Activated B cell treated with CpG ODN at 0.5 μM for 24 hours (primary cell): Measurements from ENCODE around the gene MAP3K10. TPM values are rescaled to one million over a fixed set of nuclear protein-coding genes. Genes with fewer than 3 reads are reported as not detected.

Experiments used
- ATAC-seq: fragments of 200-7000 bp; cut with Tn5 transposase; one replicate; pipeline ENCODE4 v1.10.0; 2021; ENCODE audit warnings: low read depth, mild to moderate bottlenecking, moderate library complexity
- CTCF ChIA-PET: fragments of 350-600 bp; sonication (Branson Sonifier 250); formaldehyde crosslinking; loops from one replicate; lab custom pipeline; 2021; ENCODE audit warnings: antibody characterized with exemption; lab: Charles Lee
- POLR2A ChIA-PET: fragments of 350-600 bp; sonication (Branson Sonifier 250); formaldehyde crosslinking; loops from one replicate; lab custom pipeline; 2021; ENCODE audit warnings: antibody characterized with exemption; lab: Charles Lee
- DNase-seq: peaks from one replicate; pipeline ENCODE4 v3.0.0; 2022
- H3K27ac Mint-ChIP-seq: one replicate; pipeline ENCODE4 v1.8.0; 2020; ENCODE audit warnings: mixed read lengths
- H3K27me3 Mint-ChIP-seq: one replicate; pipeline ENCODE4 v1.8.0; 2021; ENCODE audit warnings: mixed read lengths
- H3K36me3 Mint-ChIP-seq: one replicate; pipeline ENCODE4 v1.8.0; 2021; ENCODE audit warnings: low read depth, mixed read lengths
- H3K4me1 Mint-ChIP-seq: one replicate; pipeline ENCODE4 v1.8.0; 2021; ENCODE audit warnings: mixed read lengths
- H3K4me3 Mint-ChIP-seq: one replicate; pipeline ENCODE4 v1.8.0; 2020; ENCODE audit warnings: mild to moderate bottlenecking, mixed read lengths
- H3K9me3 Mint-ChIP-seq: one replicate; pipeline ENCODE4 v1.8.0; 2020; ENCODE audit warnings: mixed read lengths
- intact Hi-C: fragments of 100-400 bp; cut with micrococcal nuclease; formaldehyde crosslinking; loops from one replicate; pipeline ENCODE4 v1.15.1; 2024
- total RNA-seq: library from RNA; stranded (reverse); gene quantifications from 2 replicates; pipeline ENCODE4 v1.2.3, GENCODE V29; 2022
- TF ChIP-seq, protein P1 (sequence below): fragments of 200-600 bp; IDR thresholded peaks from one replicate; pipeline ENCODE4 v1.8.0; 2022; ENCODE audit warnings: antibody characterized with exemption, mild to moderate bottlenecking

The MAP3K10 gene
- total RNA-seq, 1 donor from 2014 or later: 20.5 TPM

DNA sequence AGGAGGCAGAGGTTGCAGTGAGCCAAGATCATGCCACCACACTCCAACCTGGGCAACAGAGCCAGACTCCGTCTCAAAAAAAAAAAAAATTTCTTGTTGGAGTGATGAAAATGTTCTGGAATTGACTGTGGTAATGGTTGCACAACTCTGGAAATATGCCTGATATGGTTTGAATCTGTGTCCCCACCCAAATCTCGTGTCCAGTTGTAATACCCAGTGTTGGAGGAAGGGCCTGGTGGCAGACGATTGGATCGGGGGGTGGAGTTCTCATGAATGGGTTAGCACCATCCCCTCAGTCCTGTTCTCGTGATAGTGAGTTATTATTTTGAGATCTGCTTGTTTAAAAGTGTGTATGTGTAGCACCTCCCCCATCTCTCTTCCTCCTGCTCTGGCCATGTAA lies 41.1 kb upstream of the MAP3K10 start:
- TF ChIP-seq, protein P1, sequence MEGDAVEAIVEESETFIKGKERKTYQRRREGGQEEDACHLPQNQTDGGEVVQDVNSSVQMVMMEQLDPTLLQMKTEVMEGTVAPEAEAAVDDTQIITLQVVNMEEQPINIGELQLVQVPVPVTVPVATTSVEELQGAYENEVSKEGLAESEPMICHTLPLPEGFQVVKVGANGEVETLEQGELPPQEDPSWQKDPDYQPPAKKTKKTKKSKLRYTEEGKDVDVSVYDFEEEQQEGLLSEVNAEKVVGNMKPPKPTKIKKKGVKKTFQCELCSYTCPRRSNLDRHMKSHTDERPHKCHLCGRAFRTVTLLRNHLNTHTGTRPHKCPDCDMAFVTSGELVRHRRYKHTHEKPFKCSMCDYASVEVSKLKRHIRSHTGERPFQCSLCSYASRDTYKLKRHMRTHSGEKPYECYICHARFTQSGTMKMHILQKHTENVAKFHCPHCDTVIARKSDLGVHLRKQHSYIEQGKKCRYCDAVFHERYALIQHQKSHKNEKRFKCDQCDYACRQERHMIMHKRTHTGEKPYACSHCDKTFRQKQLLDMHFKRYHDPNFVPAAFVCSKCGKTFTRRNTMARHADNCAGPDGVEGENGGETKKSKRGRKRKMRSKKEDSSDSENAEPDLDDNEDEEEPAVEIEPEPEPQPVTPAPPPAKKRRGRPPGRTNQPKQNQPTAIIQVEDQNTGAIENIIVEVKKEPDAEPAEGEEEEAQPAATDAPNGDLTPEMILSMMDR: no peak
- H3K36me3 Mint-ChIP-seq: no peaks in the 10 kb centered on the region
- CTCF ChIA-PET: no interaction called here
- no peak overlapping the region for H3K4me3 Mint-ChIP-seq
- peaks cover 26% of the 10 kb centered on the region for H3K4me1 Mint-ChIP-seq
- ATAC-seq (no peak), DNase-seq (no peak)
- POLR2A ChIA-PET: no interaction called here
- no peaks in the 10 kb centered on the region for H3K27me3 Mint-ChIP-seq
- intact Hi-C loops: no loop called here
- H3K9me3 Mint-ChIP-seq: no peaks in the 10 kb centered on the region
- H3K27ac Mint-ChIP-seq: no peak overlapping the region

DNA sequence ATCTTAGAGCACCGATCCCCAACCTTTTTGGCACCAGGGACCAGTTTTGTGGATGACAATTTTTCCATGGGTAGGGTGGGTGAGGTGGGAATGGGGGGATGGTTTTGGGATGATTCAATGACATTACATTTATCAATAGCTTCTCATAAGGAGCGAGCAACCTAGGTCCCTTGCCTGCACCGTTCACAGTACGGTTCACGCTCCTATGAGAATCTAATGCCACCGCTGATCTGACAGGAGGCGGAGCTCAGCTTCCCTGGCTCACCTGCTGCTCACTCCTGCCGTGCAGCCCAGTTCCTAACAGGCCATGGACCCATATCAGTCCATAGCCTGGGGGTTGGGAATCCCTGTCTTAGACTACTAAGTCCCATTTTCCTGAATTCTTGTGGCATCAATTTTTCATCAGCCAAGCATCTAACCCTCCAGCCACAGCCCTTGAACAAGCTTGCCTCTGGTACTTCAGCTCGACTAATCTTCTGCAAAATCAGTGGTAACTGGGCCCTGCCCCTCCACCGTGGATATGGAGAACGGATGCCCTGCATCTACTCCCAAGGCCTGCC lies 37.0 kb upstream of the MAP3K10 start:
- H3K4me3 Mint-ChIP-seq: no peak overlapping the region
- H3K4me1 Mint-ChIP-seq: peaks cover 10% of the 10 kb centered on the region
- no peaks in the 10 kb centered on the region for H3K36me3 Mint-ChIP-seq
- intact Hi-C loops: no loop called here
- DNase-seq: no peak
- no peaks in the 10 kb centered on the region for H3K27me3 Mint-ChIP-seq
- no peaks in the 10 kb centered on the region for H3K9me3 Mint-ChIP-seq
- ATAC-seq: no peak
- TF ChIP-seq, protein P1: no peak
- CTCF ChIA-PET: no interaction called here
- H3K27ac Mint-ChIP-seq: no peak overlapping the region
- POLR2A ChIA-PET: no interaction called here

DNA sequence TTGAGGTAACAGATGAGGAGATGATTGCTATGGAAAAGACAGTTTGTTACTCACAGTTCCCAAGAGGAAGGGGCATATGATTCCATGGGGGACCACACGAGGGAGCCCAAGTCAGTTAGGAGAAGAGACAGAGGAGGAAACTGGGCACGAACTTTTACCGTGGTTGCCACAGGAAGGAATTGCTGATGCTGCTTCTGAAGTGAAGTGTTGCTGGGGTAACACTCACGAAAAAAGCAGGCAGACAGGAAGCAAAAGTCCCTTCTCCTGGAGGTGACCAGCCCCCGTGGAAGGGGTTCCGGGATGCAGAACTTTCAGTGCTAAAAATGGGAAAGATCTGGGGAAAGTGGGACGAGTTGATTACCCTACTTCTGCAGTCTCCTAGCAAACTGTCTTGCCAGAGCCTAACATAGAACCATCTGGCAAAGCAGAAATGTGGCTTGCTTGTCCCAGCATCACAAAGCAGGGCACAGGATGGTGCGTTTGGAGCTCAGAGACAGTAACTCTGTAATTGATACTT lies 35.4 kb upstream of the MAP3K10 start:
- DNase-seq (no peak), ATAC-seq (no peak)
- Mint-ChIP-seq H3K4me3 (no peak overlapping the region), H3K4me1 (peaks cover 9% of the 10 kb centered on the region), H3K27me3 (no peaks in the 10 kb centered on the region), H3K36me3 (no peaks in the 10 kb centered on the region), H3K9me3 (no peaks in the 10 kb centered on the region), H3K27ac (no peak overlapping the region)
- TF ChIP-seq, protein P1: no peak
- POLR2A ChIA-PET: no interaction called here
- CTCF ChIA-PET: no interaction called here
- intact Hi-C loops: no loop called here

DNA sequence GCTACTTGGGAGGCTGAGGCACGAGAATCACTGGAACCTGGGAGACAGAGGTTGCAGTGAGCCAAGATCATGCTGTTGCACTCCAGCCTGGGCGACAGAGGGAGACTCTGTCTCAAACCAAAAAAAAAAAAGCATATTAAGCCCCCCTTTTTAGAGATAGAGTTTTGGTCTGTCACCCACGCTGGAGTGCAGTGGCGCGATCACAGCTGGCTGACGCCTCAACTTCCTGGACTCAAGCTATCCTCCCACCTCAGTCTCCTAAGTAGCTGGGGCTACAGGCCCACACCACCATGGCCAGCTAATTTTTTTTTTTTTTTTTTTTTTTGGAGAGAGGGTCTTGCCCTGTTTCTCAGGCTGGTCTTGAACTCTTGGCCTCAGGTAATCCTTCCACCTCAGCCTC lies 34.2 kb upstream of the MAP3K10 start:
- Mint-ChIP-seq H3K27ac (no peak overlapping the region), H3K4me3 (no peak overlapping the region), H3K4me1 (peaks cover 9% of the 10 kb centered on the region), H3K27me3 (no peaks in the 10 kb centered on the region), H3K36me3 (no peaks in the 10 kb centered on the region), H3K9me3 (no peaks in the 10 kb centered on the region)
- POLR2A ChIA-PET: no interaction called here
- TF ChIP-seq, protein P1: no peak
- DNase-seq: no peak
- intact Hi-C loops: no loop called here
- CTCF ChIA-PET: interaction anchor here (1.0 kb wide), 1 partner anchor 17 kb away, joined by 3 read pairs; no protein-coding TSS in a partner anchor
- ATAC-seq: no peak

DNA sequence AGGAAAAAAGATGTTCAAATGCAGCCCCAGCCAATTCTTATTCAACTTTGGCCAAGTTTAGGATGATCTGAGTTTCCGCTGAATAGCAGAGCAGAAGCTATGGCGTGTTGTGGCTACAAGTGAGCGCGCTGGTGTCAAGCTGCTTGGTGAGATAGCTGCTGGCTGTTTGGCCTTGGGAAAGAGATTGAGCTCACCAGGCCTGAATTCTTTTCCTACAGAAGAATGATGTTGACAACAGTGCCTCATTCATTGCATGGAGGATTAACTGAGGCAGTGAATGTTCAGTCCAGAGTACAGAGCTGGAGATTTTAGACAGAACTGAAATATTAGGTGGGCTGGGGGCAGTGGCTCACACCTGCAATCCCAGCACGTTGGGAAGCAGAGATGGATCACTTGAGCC lies 31.5 kb upstream of the MAP3K10 start:
- H3K9me3 Mint-ChIP-seq: no peaks in the 10 kb centered on the region
- CTCF ChIA-PET: no interaction called here
- H3K36me3 Mint-ChIP-seq: no peaks in the 10 kb centered on the region
- intact Hi-C loops: no loop called here
- no peak overlapping the region for H3K4me3 Mint-ChIP-seq
- no peaks in the 10 kb centered on the region for H3K27me3 Mint-ChIP-seq
- ATAC-seq (no peak), DNase-seq (no peak)
- POLR2A ChIA-PET: interaction anchor here (0.7 kb wide), 1 partner anchor 188 kb away, joined by 3 read pairs; the partner anchor contains the start of gene C19orf47
- H3K27ac Mint-ChIP-seq: no peak overlapping the region
- peaks cover 29% of the 10 kb centered on the region for H3K4me1 Mint-ChIP-seq
- TF ChIP-seq, protein P1: no peak
